ENCODE measurements around the gene LARGE2.

DNA sequence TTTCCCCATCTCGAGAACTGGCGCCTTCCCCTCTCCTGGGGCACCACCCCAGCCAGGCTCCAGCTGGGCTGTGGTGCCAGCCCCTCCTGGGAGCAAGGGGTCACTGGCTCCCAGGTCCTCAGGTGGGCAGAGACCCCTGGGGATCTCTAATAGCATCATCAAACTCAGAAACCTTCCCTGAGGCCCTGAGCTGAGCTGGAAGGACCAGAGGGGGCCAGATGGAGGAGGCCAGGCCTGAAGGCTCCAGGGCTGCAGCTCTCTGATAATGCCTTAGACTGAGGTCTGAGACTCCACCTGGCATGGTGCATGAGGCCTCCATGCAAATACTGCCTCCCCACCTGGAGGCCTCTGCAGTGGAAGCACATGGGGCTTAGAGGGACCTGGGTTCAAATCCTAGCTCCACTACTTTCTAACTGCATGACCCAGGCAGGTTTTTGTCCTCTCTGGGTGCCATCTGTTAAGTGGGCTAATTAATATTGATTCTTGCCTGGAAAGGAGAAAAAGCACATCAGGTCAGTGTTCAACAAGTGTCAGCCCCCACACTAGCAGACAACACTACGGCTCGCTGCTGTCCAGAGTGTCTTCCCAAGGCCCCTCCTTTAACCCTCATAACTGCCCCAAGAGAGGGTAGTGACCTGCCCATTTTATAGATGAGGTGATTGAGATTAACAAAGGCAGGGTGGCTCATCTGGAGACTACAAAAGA is 35.5 kb upstream of the LARGE2 start:
- TF ChIP-seq POLR2AphosphoS5 (IDR thresholded peaks at IDR 0.05) (no peak), POLR2A (IDR thresholded peaks at IDR 0.05) (no peak), EP300 (IDR thresholded peaks at IDR 0.05) (no peak)
- TF ChIP-seq, protein P1, sequence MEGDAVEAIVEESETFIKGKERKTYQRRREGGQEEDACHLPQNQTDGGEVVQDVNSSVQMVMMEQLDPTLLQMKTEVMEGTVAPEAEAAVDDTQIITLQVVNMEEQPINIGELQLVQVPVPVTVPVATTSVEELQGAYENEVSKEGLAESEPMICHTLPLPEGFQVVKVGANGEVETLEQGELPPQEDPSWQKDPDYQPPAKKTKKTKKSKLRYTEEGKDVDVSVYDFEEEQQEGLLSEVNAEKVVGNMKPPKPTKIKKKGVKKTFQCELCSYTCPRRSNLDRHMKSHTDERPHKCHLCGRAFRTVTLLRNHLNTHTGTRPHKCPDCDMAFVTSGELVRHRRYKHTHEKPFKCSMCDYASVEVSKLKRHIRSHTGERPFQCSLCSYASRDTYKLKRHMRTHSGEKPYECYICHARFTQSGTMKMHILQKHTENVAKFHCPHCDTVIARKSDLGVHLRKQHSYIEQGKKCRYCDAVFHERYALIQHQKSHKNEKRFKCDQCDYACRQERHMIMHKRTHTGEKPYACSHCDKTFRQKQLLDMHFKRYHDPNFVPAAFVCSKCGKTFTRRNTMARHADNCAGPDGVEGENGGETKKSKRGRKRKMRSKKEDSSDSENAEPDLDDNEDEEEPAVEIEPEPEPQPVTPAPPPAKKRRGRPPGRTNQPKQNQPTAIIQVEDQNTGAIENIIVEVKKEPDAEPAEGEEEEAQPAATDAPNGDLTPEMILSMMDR (IDR thresholded peaks at IDR 0.05), result no peak

Measured in gastroesophageal sphincter (tissue), 3 donors.